ENCODE results near the gene PSMC5. TPM values are rescaled to one million over a fixed set of nuclear protein-coding genes. Genes with fewer than 3 reads are reported as not detected.
A peak's percentile ranks its signal among the peaks of the same experiment; 100 is the strongest.

The PSMC5 gene
- polyA plus RNA-seq (2013, experiment 1 of 2) = 84.6 TPM
- polyA plus RNA-seq (2013, experiment 2 of 2) = 82.9 TPM

DNA sequence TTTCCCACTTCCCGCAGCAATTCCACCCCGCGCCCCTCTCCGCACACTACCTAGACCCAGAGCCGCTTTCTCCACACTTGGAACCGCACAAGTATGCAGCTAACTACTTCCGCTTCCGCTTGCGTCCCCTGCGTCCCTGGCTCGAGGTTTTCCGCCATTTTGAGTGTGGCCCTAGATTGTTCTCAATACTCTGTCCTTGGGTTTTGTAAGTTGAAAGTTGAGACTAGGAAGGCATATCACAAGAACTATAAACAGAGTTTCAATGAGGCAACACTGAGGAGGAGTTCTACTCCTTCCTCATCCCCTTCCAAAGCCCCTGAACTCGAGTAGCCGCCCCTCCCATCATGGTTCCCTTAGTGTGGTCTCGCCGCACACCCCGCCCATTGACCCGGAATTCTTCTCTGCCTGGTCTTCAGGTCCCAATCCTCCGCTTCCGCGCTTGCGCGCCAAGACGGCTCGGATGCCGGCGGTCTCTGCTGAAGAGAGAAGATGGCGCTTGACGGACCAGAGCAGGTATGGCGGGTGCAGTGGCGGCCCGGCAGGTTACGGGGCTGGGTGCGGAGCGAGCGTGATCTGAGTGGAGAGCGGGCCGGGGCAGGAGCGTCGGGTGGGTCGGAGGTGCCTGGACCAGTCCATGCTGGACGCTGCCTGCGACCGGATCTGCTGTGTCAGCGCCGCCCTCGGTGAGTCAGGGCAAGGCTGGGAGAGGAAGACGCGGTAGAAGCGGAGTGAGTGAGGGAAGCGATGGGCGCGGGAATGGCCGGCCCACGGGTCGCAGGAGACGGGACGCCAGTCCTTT is at the start of gene PSMC5, which contains the start of gene FTSJ3:
TSS of gene PSMC5 (plus strand) at position 430 of the 799 bp plus-strand sequence. CDS start at position 490, 60 bp downstream.
TSS of gene FTSJ3 (minus strand) at position 662 of the 799 bp plus-strand sequence. CDS start 761 bp downstream, outside the sequence.
- H3K9ac ChIP-seq (ENCODE audit: low read length) = peak within 1 kb of the TSS; percentile 95
- peak within 1 kb of the TSS; percentile 84 for H4K8ac ChIP-seq (ENCODE audit: low read length)
- H2BK120ac ChIP-seq (ENCODE audit: low read depth, low read length) = peak within 1 kb of the TSS; percentile 45
- peak within 1 kb of the TSS; percentile 91 for H4K91ac ChIP-seq (ENCODE audit: low read length)
- H3K36me3 ChIP-seq (ENCODE audit: control insufficient read depth in 1 of 2, insufficient read depth in 2 of 2, low read depth in 1 of 2, low read length in 2 of 2) = peaks cover 59 to 76% of the 10 kb centered on the region in 2 experiments
- H3K27ac ChIP-seq (ENCODE audit: low read length, poor library complexity, severe bottlenecking) = peak within 1 kb of the TSS; percentile 91
- peak within 1 kb of the TSS; percentile 37 to 98 for H3K4ac ChIP-seq (ENCODE audit: low read depth in 1 of 2, low read length in 2 of 2)
- H2BK15ac ChIP-seq (ENCODE audit: low read depth, poor library complexity, severe bottlenecking) = no peak within 1 kb of the TSS
- peak within 1 kb of the TSS; percentile 45 for H2BK5ac ChIP-seq (ENCODE audit: low read depth, low read length, poor library complexity, severe bottlenecking)
- H3K4me3 ChIP-seq (ENCODE audit: insufficient read depth in 1 of 2, low read depth in 1 of 2, low read length in 2 of 2) = peak within 1 kb of the TSS; percentile 94 to 97
- H3K4me1 ChIP-seq (ENCODE audit: control insufficient read depth, insufficient read depth, low read depth, low read length) = peaks cover 9% of the 10 kb centered on the region
- H2AFZ ChIP-seq (ENCODE audit: low read depth, low read length) = peak within 1 kb of the TSS; percentile 90
- under 1% methylated on average over 58 of the region's 58 CpGs for WGBS
- DNase-seq = peak; percentile 98
- H3K79me1 ChIP-seq (replicated peaks; ENCODE audit: low read length, poor library complexity, severe bottlenecking) = peaks cover 33% of the 10 kb centered on the region
- H2AK5ac ChIP-seq (ENCODE audit: low read length, severe bottlenecking) = peak within 1 kb of the TSS; percentile 38
- peak within 1 kb of the TSS in 1 of 2 experiments; percentile 100 for H3K14ac ChIP-seq (ENCODE audit: low read length in 2 of 2)
- H3K23ac ChIP-seq (ENCODE audit: low read length in 2 of 2) = peak within 1 kb of the TSS in 1 of 2 experiments; percentile 92
- H3K4me2 ChIP-seq (ENCODE audit: low read length, poor library complexity, severe bottlenecking) = peak within 1 kb of the TSS; percentile 89
- no peaks in the 10 kb centered on the region for H3K9me3 ChIP-seq (ENCODE audit: control insufficient read depth, low read length)
- no peaks in the 10 kb centered on the region for H3K27me3 ChIP-seq (ENCODE audit: control insufficient read depth in 1 of 2, insufficient read depth in 1 of 2, low read length in 2 of 2)
- peak within 1 kb of the TSS; percentile 88 to 99 for H3K18ac ChIP-seq (ENCODE audit: low read depth in 1 of 2, low read length in 2 of 2)
- peak within 1 kb of the TSS in 1 of 2 experiments; percentile 76 for H2BK12ac ChIP-seq (ENCODE audit: low read length in 2 of 2)

DNA sequence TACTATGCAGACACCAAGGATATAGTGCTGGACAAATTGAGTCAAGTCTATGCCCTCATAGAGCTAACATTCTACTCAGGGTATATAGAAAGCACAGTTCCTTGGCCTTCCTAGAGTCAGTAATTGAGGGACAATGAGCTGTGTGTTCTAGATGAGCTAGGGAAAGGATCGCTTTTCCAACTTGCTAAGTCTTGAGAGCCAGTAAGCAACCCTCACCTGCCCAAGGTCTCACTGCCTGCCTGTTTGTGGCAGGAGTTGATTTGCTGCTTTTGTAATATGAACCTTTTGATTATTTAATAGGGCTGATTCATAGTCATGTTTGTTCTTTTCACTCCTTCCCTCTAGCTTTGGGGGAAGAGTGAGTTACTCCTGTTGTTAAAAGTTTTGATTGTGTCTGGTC is 46.7 kb upstream of the PSMC5 start:
- H2BK15ac ChIP-seq (ENCODE audit: low read depth, poor library complexity, severe bottlenecking) = no peak overlapping the region
- H2AFZ ChIP-seq (ENCODE audit: low read depth, low read length) = no peak overlapping the region
- H3K18ac ChIP-seq (ENCODE audit: low read depth in 1 of 2, low read length in 2 of 2) = no peak overlapping the region
- DNase-seq = peak; percentile 24
- H3K27me3 ChIP-seq (ENCODE audit: control insufficient read depth in 1 of 2, insufficient read depth in 1 of 2, low read length in 2 of 2) = no peaks in the 10 kb centered on the region
- no peaks in the 10 kb centered on the region for H3K79me1 ChIP-seq (replicated peaks; ENCODE audit: low read length, poor library complexity, severe bottlenecking)
- no peak overlapping the region for H2AK5ac ChIP-seq (ENCODE audit: low read length, severe bottlenecking)
- 100% methylated on average over 1 of the region's 1 CpG for WGBS
- no peak overlapping the region for H3K14ac ChIP-seq (ENCODE audit: low read length in 2 of 2)
- no peak overlapping the region for H3K23ac ChIP-seq (ENCODE audit: low read length in 2 of 2)
- H3K9ac ChIP-seq (ENCODE audit: low read length) = peak overlapping the region; percentile 33
- peaks cover 13 to 61% of the 10 kb centered on the region in 2 experiments for H3K36me3 ChIP-seq (ENCODE audit: control insufficient read depth in 1 of 2, insufficient read depth in 2 of 2, low read depth in 1 of 2, low read length in 2 of 2)
- H4K91ac ChIP-seq (ENCODE audit: low read length) = no peak overlapping the region
- H4K8ac ChIP-seq (ENCODE audit: low read length) = no peak overlapping the region
- H3K4me3 ChIP-seq (ENCODE audit: insufficient read depth in 1 of 2, low read depth in 1 of 2, low read length in 2 of 2) = no peak overlapping the region
- no peak overlapping the region for H2BK120ac ChIP-seq (ENCODE audit: low read depth, low read length)
- peaks cover 11% of the 10 kb centered on the region for H3K4me1 ChIP-seq (ENCODE audit: control insufficient read depth, insufficient read depth, low read depth, low read length)
- no peak overlapping the region for H3K4ac ChIP-seq (ENCODE audit: low read depth in 1 of 2, low read length in 2 of 2)
- no peak overlapping the region for H2BK12ac ChIP-seq (ENCODE audit: low read length in 2 of 2)
- H3K27ac ChIP-seq (ENCODE audit: low read length, poor library complexity, severe bottlenecking) = no peak overlapping the region
- no peak overlapping the region for H2BK5ac ChIP-seq (ENCODE audit: low read depth, low read length, poor library complexity, severe bottlenecking)
- no peaks in the 10 kb centered on the region for H3K9me3 ChIP-seq (ENCODE audit: control insufficient read depth, low read length)
- H3K4me2 ChIP-seq (ENCODE audit: low read length, poor library complexity, severe bottlenecking) = no peak overlapping the region

DNA sequence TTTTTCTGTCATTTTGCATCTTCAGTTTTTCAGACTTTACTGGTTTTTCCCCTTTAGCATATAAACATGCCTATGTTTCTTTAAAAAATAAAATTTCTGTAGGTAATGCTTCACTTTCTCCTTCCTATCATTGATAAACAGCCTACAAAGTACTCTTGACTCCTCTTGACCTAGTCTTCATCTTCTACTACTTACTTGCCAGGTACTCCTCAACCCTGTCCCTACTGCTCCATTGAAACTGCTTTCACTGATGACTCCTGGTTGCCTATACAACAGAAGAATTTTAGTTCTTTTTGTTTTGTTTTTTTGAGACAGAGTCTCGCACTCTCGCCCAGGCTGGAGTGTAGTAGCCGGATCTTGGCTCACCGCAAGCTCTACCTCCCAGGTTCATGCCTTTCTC is 46.3 kb upstream of the PSMC5 start:
- Histone ChIP-seq H3K23ac (ENCODE audit: low read length in 2 of 2) (no peak overlapping the region), H2BK12ac (ENCODE audit: low read length in 2 of 2) (no peak overlapping the region), H3K9ac (ENCODE audit: low read length) (peak overlapping the region; percentile 33), H3K79me1 (replicated peaks; ENCODE audit: low read length, poor library complexity, severe bottlenecking) (no peaks in the 10 kb centered on the region), H2AFZ (ENCODE audit: low read depth, low read length) (no peak overlapping the region), H3K4me2 (ENCODE audit: low read length, poor library complexity, severe bottlenecking) (no peak overlapping the region), H3K27me3 (ENCODE audit: control insufficient read depth in 1 of 2, insufficient read depth in 1 of 2, low read length in 2 of 2) (no peaks in the 10 kb centered on the region), H4K91ac (ENCODE audit: low read length) (no peak overlapping the region), H3K4ac (ENCODE audit: low read depth in 1 of 2, low read length in 2 of 2) (no peak overlapping the region), H2BK15ac (ENCODE audit: low read depth, poor library complexity, severe bottlenecking) (no peak overlapping the region), H2BK120ac (ENCODE audit: low read depth, low read length) (no peak overlapping the region), H2BK5ac (ENCODE audit: low read depth, low read length, poor library complexity, severe bottlenecking) (no peak overlapping the region), H3K4me1 (ENCODE audit: control insufficient read depth, insufficient read depth, low read depth, low read length) (peaks cover 11% of the 10 kb centered on the region), H3K9me3 (ENCODE audit: control insufficient read depth, low read length) (no peaks in the 10 kb centered on the region), H3K27ac (ENCODE audit: low read length, poor library complexity, severe bottlenecking) (no peak overlapping the region), H3K4me3 (ENCODE audit: insufficient read depth in 1 of 2, low read depth in 1 of 2, low read length in 2 of 2) (no peak overlapping the region), H4K8ac (ENCODE audit: low read length) (no peak overlapping the region), H3K36me3 (ENCODE audit: control insufficient read depth in 1 of 2, insufficient read depth in 2 of 2, low read depth in 1 of 2, low read length in 2 of 2) (peaks cover 13 to 60% of the 10 kb centered on the region in 2 experiments), H3K18ac (ENCODE audit: low read depth in 1 of 2, low read length in 2 of 2) (no peak overlapping the region), H2AK5ac (ENCODE audit: low read length, severe bottlenecking) (no peak overlapping the region), H3K14ac (ENCODE audit: low read length in 2 of 2) (no peak overlapping the region)
- WGBS = 100% methylated on average over 2 of the region's 4 CpGs
- DNase-seq = no peak

DNA sequence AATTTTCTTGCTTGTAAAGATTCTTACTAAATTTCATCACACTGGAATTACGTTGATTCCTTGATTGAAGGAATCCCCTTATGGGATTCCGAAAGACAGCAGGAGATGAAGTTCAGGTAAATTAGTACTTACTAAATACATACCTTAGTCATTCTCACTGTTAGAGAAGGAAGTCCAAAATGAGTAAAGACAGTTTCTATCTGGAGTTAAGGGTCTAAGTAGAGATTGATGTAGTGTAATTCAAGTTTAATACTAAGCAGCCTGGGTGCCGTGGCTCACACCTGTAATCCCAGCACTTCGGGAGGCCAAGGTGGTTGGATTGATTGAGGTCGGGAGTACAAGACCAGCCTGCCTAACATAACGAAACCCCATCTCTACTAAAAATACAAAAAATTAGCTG is 43.7 kb upstream of the PSMC5 start:
- H2BK15ac ChIP-seq (ENCODE audit: low read depth, poor library complexity, severe bottlenecking) = no peak overlapping the region
- no peak overlapping the region for H2AK5ac ChIP-seq (ENCODE audit: low read length, severe bottlenecking)
- no peak overlapping the region for H4K8ac ChIP-seq (ENCODE audit: low read length)
- no peak overlapping the region for H3K23ac ChIP-seq (ENCODE audit: low read length in 2 of 2)
- no peak overlapping the region for H4K91ac ChIP-seq (ENCODE audit: low read length)
- peaks cover 20 to 59% of the 10 kb centered on the region in 2 experiments for H3K36me3 ChIP-seq (ENCODE audit: control insufficient read depth in 1 of 2, insufficient read depth in 2 of 2, low read depth in 1 of 2, low read length in 2 of 2)
- no peak overlapping the region for H3K18ac ChIP-seq (ENCODE audit: low read depth in 1 of 2, low read length in 2 of 2)
- no peak overlapping the region for H2AFZ ChIP-seq (ENCODE audit: low read depth, low read length)
- no peak overlapping the region for H3K4me3 ChIP-seq (ENCODE audit: insufficient read depth in 1 of 2, low read depth in 1 of 2, low read length in 2 of 2)
- H3K4me2 ChIP-seq (ENCODE audit: low read length, poor library complexity, severe bottlenecking) = no peak overlapping the region
- H3K9ac ChIP-seq (ENCODE audit: low read length) = no peak overlapping the region
- H3K4ac ChIP-seq (ENCODE audit: low read depth in 1 of 2, low read length in 2 of 2) = no peak overlapping the region
- no peaks in the 10 kb centered on the region for H3K9me3 ChIP-seq (ENCODE audit: control insufficient read depth, low read length)
- no peak overlapping the region for H2BK5ac ChIP-seq (ENCODE audit: low read depth, low read length, poor library complexity, severe bottlenecking)
- H3K27ac ChIP-seq (ENCODE audit: low read length, poor library complexity, severe bottlenecking) = no peak overlapping the region
- H3K27me3 ChIP-seq (ENCODE audit: control insufficient read depth in 1 of 2, insufficient read depth in 1 of 2, low read length in 2 of 2) = no peaks in the 10 kb centered on the region
- H2BK120ac ChIP-seq (ENCODE audit: low read depth, low read length) = no peak overlapping the region
- H3K4me1 ChIP-seq (ENCODE audit: control insufficient read depth, insufficient read depth, low read depth, low read length) = peaks cover 9% of the 10 kb centered on the region
- DNase-seq = no peak
- no peak overlapping the region for H2BK12ac ChIP-seq (ENCODE audit: low read length in 2 of 2)
- 94% methylated on average over 4 of the region's 6 CpGs for WGBS
- no peaks in the 10 kb centered on the region for H3K79me1 ChIP-seq (replicated peaks; ENCODE audit: low read length, poor library complexity, severe bottlenecking)
- H3K14ac ChIP-seq (ENCODE audit: low read length in 2 of 2) = no peak overlapping the region

Data from mesenchymal stem cell (in vitro differentiated cells and primary cell).